Activated CD8-positive, alpha-beta T cell treated with anti-CD3 and anti-CD28 coated beads for 36 hours (primary cell): ENCODE data around the gene CD68. TPM values are rescaled to one million over a fixed set of nuclear protein-coding genes. Genes with fewer than 3 reads are reported as not detected.

Experiments
- ATAC-seq: fragments of 200-7000 bp; cut with Tn5 transposase; one replicate; pipeline ENCODE4 v1.10.0; 2021; ENCODE audit warnings: mild to moderate bottlenecking, moderate library complexity
- CTCF ChIA-PET: fragments of 350-600 bp; sonication (Branson Sonifier 250); formaldehyde crosslinking; loops from one replicate; lab custom pipeline; 2021; ENCODE audit warnings: antibody characterized with exemption; lab: Charles Lee
- POLR2A ChIA-PET: fragments of 350-600 bp; sonication (Branson Sonifier 250); formaldehyde crosslinking; loops from one replicate; lab custom pipeline; 2021; ENCODE audit warnings: antibody characterized with exemption; lab: Charles Lee
- DNase-seq: peaks from one replicate; pipeline ENCODE4 v3.0.0-alpha.2; 2020
- H3K27ac Mint-ChIP-seq: one replicate; pipeline ENCODE4 v1.8.0; 2021; ENCODE audit warnings: mild to moderate bottlenecking, mixed read lengths
- H3K27me3 Mint-ChIP-seq: one replicate; pipeline ENCODE4 v1.8.0; 2021; ENCODE audit warnings: mixed read lengths
- H3K36me3 Mint-ChIP-seq: one replicate; pipeline ENCODE4 v1.8.0; 2021; ENCODE audit warnings: low read depth, mixed read lengths
- H3K4me1 Mint-ChIP-seq: one replicate; pipeline ENCODE4 v1.8.0; 2021; ENCODE audit warnings: low read depth, mixed read lengths
- H3K4me3 Mint-ChIP-seq: one replicate; pipeline ENCODE4 v1.8.0; 2021; ENCODE audit warnings: mild to moderate bottlenecking, moderate library complexity, mixed read lengths
- H3K9me3 Mint-ChIP-seq: one replicate; pipeline ENCODE4 v1.8.0; 2021; ENCODE audit warnings: mixed read lengths
- intact Hi-C: fragments of 100-400 bp; cut with micrococcal nuclease; formaldehyde crosslinking; loops from one replicate; pipeline ENCODE4 v1.10.0; 2022
- total RNA-seq, 2 experiments: library from RNA; stranded (reverse); gene quantifications; one replicate each; pipeline ENCODE4 v1.2.3, GENCODE V29; 2021
- TF ChIP-seq, protein P1 (sequence below): fragments of 200-600 bp; IDR thresholded peaks from one replicate; pipeline ENCODE4 v1.8.0; 2022; ENCODE audit warnings: antibody characterized with exemption, mild to moderate bottlenecking

The CD68 gene
- total RNA-seq, 2 experiments from 2014 or later = 11.4 to 12.9 TPM

- TF ChIP-seq, protein P1, sequence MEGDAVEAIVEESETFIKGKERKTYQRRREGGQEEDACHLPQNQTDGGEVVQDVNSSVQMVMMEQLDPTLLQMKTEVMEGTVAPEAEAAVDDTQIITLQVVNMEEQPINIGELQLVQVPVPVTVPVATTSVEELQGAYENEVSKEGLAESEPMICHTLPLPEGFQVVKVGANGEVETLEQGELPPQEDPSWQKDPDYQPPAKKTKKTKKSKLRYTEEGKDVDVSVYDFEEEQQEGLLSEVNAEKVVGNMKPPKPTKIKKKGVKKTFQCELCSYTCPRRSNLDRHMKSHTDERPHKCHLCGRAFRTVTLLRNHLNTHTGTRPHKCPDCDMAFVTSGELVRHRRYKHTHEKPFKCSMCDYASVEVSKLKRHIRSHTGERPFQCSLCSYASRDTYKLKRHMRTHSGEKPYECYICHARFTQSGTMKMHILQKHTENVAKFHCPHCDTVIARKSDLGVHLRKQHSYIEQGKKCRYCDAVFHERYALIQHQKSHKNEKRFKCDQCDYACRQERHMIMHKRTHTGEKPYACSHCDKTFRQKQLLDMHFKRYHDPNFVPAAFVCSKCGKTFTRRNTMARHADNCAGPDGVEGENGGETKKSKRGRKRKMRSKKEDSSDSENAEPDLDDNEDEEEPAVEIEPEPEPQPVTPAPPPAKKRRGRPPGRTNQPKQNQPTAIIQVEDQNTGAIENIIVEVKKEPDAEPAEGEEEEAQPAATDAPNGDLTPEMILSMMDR = no peak
- H3K9me3 Mint-ChIP-seq = no peaks in the 10 kb centered on the region
- DNase-seq (no peak), ATAC-seq (no peak)
- peak overlapping the region; percentile 100 for H3K27ac Mint-ChIP-seq
- ChIA-PET POLR2A (interaction anchor here (0.8 to 12.0 kb wide), 21 partner anchors 9 to 355 kb away, joined by 3 to 195 read pairs (median 4); partner anchors contain the start of genes ACAP1, ATP1B2, CD68 and DLG4), CTCF (interaction anchor here (1.0 to 2.9 kb wide), 2 partner anchors 14 to 15 kb away, joined by 3 to 11 read pairs; partner anchors contain the start of gene SENP3)
- H3K4me3 Mint-ChIP-seq = peak overlapping the region; percentile 98
- H3K27me3 Mint-ChIP-seq = peaks cover 1% of the 10 kb centered on the region
- peaks cover 59% of the 10 kb centered on the region for H3K4me1 Mint-ChIP-seq
- H3K36me3 Mint-ChIP-seq = peaks cover 88% of the 10 kb centered on the region
- intact Hi-C loops = loop anchor here (10.0 kb wide), 1 partner anchor 280 kb away; the partner anchor contains the start of genes CYB5D1, NAA38 and TMEM88
Measured at GRCh38 chr17:7574176-7574953, 5.1 kb upstream of the CD68 start.

DNA sequence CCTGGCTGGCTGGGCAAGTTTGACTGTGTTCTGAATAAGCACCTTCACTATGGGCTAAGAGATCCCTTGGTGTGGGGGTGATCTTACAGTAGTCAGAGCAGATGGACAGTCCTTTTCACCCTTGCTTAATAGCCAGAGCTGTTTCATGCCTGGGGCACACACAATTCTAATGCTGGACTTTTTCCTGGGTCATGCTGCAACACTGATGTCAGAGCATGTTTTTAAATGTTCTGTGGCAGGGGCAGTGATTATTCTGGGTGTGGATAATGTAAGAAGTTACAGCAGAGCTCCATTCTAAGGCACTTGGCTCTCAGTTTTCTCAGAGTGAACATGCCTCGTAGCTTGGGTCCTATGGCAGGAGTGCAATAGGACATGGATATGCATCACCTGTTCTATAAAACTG is 4.0 kb upstream of the CD68 start:
- Mint-ChIP-seq H3K27me3 (peaks cover 1% of the 10 kb centered on the region), H3K4me3 (peak overlapping the region; percentile 98), H3K4me1 (peaks cover 67% of the 10 kb centered on the region), H3K9me3 (no peaks in the 10 kb centered on the region), H3K27ac (peak overlapping the region; percentile 100), H3K36me3 (peaks cover 86% of the 10 kb centered on the region)
- ChIA-PET POLR2A (interaction anchor here (0.6 to 12.0 kb wide), 17 partner anchors 9 to 355 kb away, joined by 3 to 195 read pairs (median 4); partner anchors contain the start of genes ACADVL, CD68, GPS2 and MPDU1), CTCF (interaction anchor here (0.9 to 2.9 kb wide), 4 partner anchors 8 to 111 kb away, joined by 3 to 11 read pairs (median 5); partner anchors contain the start of genes MPDU1 and SENP3)
- no peak for ATAC-seq
- no peak for DNase-seq
- intact Hi-C loops = loop anchor here (10.0 kb wide), 1 partner anchor 279 kb away; the partner anchor contains the start of genes CYB5D1, NAA38 and TMEM88
- TF ChIP-seq, protein P1 = no peak

DNA sequence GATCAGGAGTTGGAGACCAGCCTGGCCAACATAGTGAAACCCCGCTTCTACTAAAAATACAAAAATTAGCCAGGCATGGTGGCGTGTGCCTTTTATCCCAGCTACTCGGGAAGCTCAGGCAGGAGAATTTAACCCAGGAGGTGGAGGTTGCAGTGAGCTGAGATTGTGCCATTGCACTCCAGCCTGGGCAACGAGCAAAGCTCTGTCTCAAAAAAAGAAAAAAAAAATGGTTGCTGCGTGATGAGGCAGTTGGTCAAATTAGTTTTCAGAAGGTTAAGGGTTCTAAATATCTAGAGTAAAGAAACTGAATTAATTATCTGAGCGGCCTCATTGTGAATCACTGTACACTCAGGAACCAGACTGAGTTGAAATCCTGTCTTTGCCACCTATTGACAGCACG is 3.5 kb upstream of the CD68 start:
- Mint-ChIP-seq H3K27me3 (peaks cover 1% of the 10 kb centered on the region), H3K36me3 (peaks cover 87% of the 10 kb centered on the region), H3K9me3 (no peaks in the 10 kb centered on the region), H3K27ac (peak overlapping the region; percentile 100), H3K4me1 (peaks cover 72% of the 10 kb centered on the region), H3K4me3 (peak overlapping the region; percentile 98)
- DNase-seq = no peak
- ChIA-PET CTCF (interaction anchor here (0.9 to 2.9 kb wide), 5 partner anchors 8 to 110 kb away, joined by 3 to 11 read pairs (median 4); partner anchors contain the start of genes MPDU1, SENP3 and SOX15), POLR2A (interaction anchor here (1.0 to 12.0 kb wide), 14 partner anchors 9 to 356 kb away, joined by 3 to 195 read pairs (median 6); partner anchors contain the start of genes ACADVL, CD68, GPS2 and MPDU1)
- TF ChIP-seq, protein P1 = no peak
- intact Hi-C loops = loop anchor here (10.0 kb wide), 1 partner anchor 279 kb away; the partner anchor contains the start of genes CYB5D1, NAA38 and TMEM88
- no peak for ATAC-seq

DNA sequence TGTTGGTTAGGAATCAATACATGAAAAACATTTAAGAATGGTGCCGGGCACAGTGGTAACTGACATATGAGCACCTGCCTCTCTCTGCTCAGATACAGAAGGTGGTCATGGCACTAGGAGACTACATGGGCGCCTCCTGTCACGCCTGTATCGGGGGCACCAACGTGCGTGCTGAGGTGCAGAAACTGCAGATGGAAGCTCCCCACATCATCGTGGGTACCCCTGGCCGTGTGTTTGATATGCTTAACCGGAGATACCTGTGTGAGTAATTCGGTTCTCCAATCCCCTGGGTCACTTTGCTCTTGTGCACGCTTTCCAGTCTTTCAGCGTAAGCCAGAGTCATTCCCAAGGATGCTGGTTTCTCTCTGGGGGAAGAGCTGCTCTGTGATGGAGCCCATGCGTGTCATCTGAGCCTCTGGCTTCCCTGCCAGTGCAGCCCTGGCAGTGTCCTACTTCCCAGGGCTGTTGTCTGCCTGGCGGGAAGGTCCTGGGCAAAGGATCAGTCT is 3.0 kb upstream of the CD68 start:
- H3K27ac Mint-ChIP-seq = peak overlapping the region; percentile 100
- ATAC-seq = no peak
- ChIA-PET POLR2A (interaction anchor here (0.6 to 12.0 kb wide), 16 partner anchors 8 to 356 kb away, joined by 3 to 195 read pairs (median 4); partner anchors contain the start of genes ACADVL, CD68, GABARAP and GPS2), CTCF (interaction anchor here (0.9 to 2.9 kb wide), 7 partner anchors 7 to 112 kb away, joined by 3 to 11 read pairs (median 4); partner anchors contain the start of genes MPDU1, SENP3, SOX15 and WRAP53)
- peaks cover 87% of the 10 kb centered on the region for H3K36me3 Mint-ChIP-seq
- H3K9me3 Mint-ChIP-seq = no peaks in the 10 kb centered on the region
- DNase-seq = no peak
- intact Hi-C loops = loop anchor here (10.0 kb wide), 1 partner anchor 278 kb away; the partner anchor contains the start of genes CYB5D1, NAA38 and TMEM88
- H3K4me1 Mint-ChIP-seq = peaks cover 72% of the 10 kb centered on the region
- H3K27me3 Mint-ChIP-seq = peaks cover 1% of the 10 kb centered on the region
- TF ChIP-seq, protein P1 = no peak
- peak overlapping the region; percentile 98 for H3K4me3 Mint-ChIP-seq
